HepG2 (cell line): ENCODE measurements around the gene CSF3R. TPM values are rescaled to one million over a fixed set of nuclear protein-coding genes. Genes with fewer than 3 reads are reported as not detected.

ENCODE experiments used
- HDAC6 ChIP-seq: fragments of 200-600 bp; sonication (generic); IDR thresholded peaks from 2 replicates; pipeline ENCODE4 v1.7.0; 2017; ENCODE audit warnings: mild to moderate bottlenecking, antibody characterized with exemption, low read length, low read depth
- KLF12 ChIP-seq: sonication (generic); formaldehyde crosslinking; IDR thresholded peaks from 2 replicates; pipeline ENCODE4 v1.4.0; 2020; ENCODE audit warnings: missing genetic modification reagents, borderline replicate concordance
- LCORL ChIP-seq, 2 experiments: fragments of 450-650 bp in 1 of 2; sonication (generic) in 1 of 2; formaldehyde crosslinking in 1 of 2; IDR thresholded peaks; 2 replicates each; pipeline versions ENCODE4 v1.5.0 to v1.6.1; 2017 to 2020; ENCODE audit warnings: antibody characterized with exemption in 1 of 2, missing genetic modification reagents in 1 of 2
- THYN1 ChIP-seq: sonication (generic); formaldehyde crosslinking; IDR thresholded peaks from 2 replicates; pipeline ENCODE4 v1.8.1; 2023; ENCODE audit warnings: low read depth, mild to moderate bottlenecking, moderate library complexity, missing genetic modification reagents, borderline replicate concordance
- YEATS2 ChIP-seq: sonication (generic); formaldehyde crosslinking; IDR thresholded peaks from 2 replicates; pipeline ENCODE4 v1.4.0; 2020; ENCODE audit warnings: missing genetic modification reagents, borderline replicate concordance
- ZFP90 ChIP-seq: sonication (generic); formaldehyde crosslinking; IDR thresholded peaks from 2 replicates; pipeline ENCODE4 v1.8.0; 2022; ENCODE audit warnings: missing genetic modification reagents, mild to moderate bottlenecking, inconsistent platforms, borderline replicate concordance
- ZNF124 ChIP-seq: sonication (generic); formaldehyde crosslinking; IDR thresholded peaks from 2 replicates; pipeline ENCODE4 v1.4.0; 2020; ENCODE audit warnings: missing genetic modification reagents
- ZNF280D ChIP-seq: sonication (generic); formaldehyde crosslinking; IDR thresholded peaks from 2 replicates; pipeline ENCODE4 v1.5.1; 2020; ENCODE audit warnings: mild to moderate bottlenecking, missing genetic modification reagents
- ZNF549 ChIP-seq: sonication (generic); formaldehyde crosslinking; IDR thresholded peaks from 2 replicates; pipeline ENCODE4 v1.5.0; 2020; ENCODE audit warnings: missing genetic modification reagents
- ZNF563 ChIP-seq: sonication (generic); formaldehyde crosslinking; IDR thresholded peaks from 2 replicates; pipeline ENCODE4 v1.8.0; 2022; ENCODE audit warnings: mild to moderate bottlenecking, moderate library complexity, missing genetic modification reagents
- ZNF598 ChIP-seq: sonication (generic); formaldehyde crosslinking; IDR thresholded peaks from 2 replicates; pipeline ENCODE4 v1.5.1; 2020; ENCODE audit warnings: mild to moderate bottlenecking, missing genetic modification reagents, borderline replicate concordance
- ZNF7 ChIP-seq: IDR thresholded peaks from 2 replicates; pipeline ENCODE4 v1.6.1; 2016; ENCODE audit warnings: missing biosample characterization, missing genetic modification reagents
- polyA plus RNA-seq, 8 experiments: library from polyadenylated mRNA; depleted of rRNA in 3 of 8; stranded (reverse) in 7 of 8; unstranded in 1 of 8; fragments of >200 nt; fragmentation: Illumina TruSeq in 4 of 8; extraction: Trizol in 4 of 8; gene quantifications; 2 replicates each; pipeline versions ENCODE4 v1.2.1 to v1.2.3, GENCODE V29; 2011 to 2016; ENCODE audit warnings: low read depth in 4 of 8, missing spikeins in 1 of 8, mixed read lengths in 1 of 8; ENCODE audit not compliant: insufficient read depth in 1 of 8
- total RNA-seq, 5 experiments: library from RNA; depleted of rRNA; stranded (reverse); fragments of >200 nt; fragmentation: Illumina TruSeq; extraction: Trizol; gene quantifications; 2 replicates each; pipeline ENCODE4 v1.2.3, GENCODE V29; 2016; ENCODE audit warnings: low read depth in 1 of 5
- TF ChIP-seq, protein P1 (sequence below): sonication (generic); formaldehyde crosslinking; IDR thresholded peaks from 2 replicates; pipeline ENCODE4 v1.4.0; 2020; ENCODE audit warnings: missing genetic modification reagents
- TF ChIP-seq, protein P2 (sequence below): sonication (generic); formaldehyde crosslinking; IDR thresholded peaks from 2 replicates; pipeline ENCODE4 v1.4.0; 2020; ENCODE audit warnings: mild to moderate bottlenecking, missing genetic modification reagents

The CSF3R gene
- total and polyA plus RNA-seq, 2 of the 13 experiments (the other 11 are each of a cell fraction or from before 2014, with no cell fraction given), result 11.9 to 28.8 TPM

DNA sequence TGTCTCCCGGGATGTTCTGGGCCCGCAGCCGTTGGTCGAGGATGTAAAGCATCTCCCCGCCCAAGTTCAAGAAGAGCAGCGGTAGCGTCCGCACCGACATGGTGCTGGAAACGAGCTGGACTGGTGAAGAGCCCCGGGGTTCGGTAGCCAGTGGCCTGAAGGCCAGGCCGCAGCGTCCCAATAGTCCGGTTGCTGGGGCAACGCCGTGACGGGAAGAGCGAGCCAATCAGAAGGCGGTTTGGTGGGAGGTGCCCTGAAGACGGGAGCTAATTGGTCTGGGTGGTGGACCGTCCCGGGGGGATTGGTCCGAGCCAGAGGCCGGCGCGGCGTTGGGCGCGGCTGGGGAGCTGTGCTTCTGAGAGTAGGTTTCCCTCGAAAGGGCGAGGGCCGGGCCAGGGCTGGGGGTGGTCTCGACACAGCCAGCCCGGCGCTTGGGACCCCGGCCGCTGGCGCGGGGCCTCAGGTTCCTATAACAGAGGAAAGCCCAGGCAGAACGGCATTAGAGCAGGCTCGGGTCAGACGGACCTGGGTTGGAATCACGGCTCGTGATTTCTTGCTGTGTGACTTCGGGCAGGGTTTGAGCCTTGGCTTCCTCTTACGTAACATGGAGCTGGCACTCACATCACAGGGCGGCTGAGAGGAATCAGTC, 32.3 kb downstream of the CSF3R start, which contains the start of gene OSCP1 (continued):
- TF ChIP-seq YEATS2 (CRISPR knock-in tag) (peak; percentile 61; the same call in 1 of the 2 replicates), HDAC6 (no peak), THYN1 (CRISPR knock-in tag) (no peak), ZNF598 (0 out of 2 replicates have a peak, but pooled peaks have one; percentile 43), ZNF124 (0 out of 2 replicates have a peak, but pooled peaks have one; percentile 50), ZNF563 (CRISPR knock-in tag) (peak; percentile 94), LCORL (IDR thresholded peaks at IDR 0.05) (no peak), LCORL (CRISPR knock-in tag; IDR thresholded peaks at IDR 0.05) (no peak), KLF12 (CRISPR knock-in tag) (0 out of 2 replicates have a peak, but pooled peaks have one; percentile 20), ZNF280D (peak; percentile 67; the same call in 1 of the 2 replicates), ZNF549 (CRISPR knock-in tag) (no peak), ZFP90 (peak; percentile 59; the same call in 1 of the 2 replicates), ZNF7 (CRISPR knock-in tag) (no peak)
- TF ChIP-seq, protein P1, sequence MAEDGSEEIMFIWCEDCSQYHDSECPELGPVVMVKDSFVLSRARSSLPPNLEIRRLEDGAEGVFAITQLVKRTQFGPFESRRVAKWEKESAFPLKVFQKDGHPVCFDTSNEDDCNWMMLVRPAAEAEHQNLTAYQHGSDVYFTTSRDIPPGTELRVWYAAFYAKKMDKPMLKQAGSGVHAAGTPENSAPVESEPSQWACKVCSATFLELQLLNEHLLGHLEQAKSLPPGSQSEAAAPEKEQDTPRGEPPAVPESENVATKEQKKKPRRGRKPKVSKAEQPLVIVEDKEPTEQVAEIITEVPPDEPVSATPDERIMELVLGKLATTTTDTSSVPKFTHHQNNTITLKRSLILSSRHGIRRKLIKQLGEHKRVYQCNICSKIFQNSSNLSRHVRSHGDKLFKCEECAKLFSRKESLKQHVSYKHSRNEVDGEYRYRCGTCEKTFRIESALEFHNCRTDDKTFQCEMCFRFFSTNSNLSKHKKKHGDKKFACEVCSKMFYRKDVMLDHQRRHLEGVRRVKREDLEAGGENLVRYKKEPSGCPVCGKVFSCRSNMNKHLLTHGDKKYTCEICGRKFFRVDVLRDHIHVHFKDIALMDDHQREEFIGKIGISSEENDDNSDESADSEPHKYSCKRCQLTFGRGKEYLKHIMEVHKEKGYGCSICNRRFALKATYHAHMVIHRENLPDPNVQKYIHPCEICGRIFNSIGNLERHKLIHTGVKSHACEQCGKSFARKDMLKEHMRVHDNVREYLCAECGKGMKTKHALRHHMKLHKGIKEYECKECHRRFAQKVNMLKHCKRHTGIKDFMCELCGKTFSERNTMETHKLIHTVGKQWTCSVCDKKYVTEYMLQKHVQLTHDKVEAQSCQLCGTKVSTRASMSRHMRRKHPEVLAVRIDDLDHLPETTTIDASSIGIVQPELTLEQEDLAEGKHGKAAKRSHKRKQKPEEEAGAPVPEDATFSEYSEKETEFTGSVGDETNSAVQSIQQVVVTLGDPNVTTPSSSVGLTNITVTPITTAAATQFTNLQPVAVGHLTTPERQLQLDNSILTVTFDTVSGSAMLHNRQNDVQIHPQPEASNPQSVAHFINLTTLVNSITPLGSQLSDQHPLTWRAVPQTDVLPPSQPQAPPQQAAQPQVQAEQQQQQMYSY (CRISPR knock-in tag), result peak; percentile 31; the same call in 1 of the 2 replicates
- TF ChIP-seq, protein P2, sequence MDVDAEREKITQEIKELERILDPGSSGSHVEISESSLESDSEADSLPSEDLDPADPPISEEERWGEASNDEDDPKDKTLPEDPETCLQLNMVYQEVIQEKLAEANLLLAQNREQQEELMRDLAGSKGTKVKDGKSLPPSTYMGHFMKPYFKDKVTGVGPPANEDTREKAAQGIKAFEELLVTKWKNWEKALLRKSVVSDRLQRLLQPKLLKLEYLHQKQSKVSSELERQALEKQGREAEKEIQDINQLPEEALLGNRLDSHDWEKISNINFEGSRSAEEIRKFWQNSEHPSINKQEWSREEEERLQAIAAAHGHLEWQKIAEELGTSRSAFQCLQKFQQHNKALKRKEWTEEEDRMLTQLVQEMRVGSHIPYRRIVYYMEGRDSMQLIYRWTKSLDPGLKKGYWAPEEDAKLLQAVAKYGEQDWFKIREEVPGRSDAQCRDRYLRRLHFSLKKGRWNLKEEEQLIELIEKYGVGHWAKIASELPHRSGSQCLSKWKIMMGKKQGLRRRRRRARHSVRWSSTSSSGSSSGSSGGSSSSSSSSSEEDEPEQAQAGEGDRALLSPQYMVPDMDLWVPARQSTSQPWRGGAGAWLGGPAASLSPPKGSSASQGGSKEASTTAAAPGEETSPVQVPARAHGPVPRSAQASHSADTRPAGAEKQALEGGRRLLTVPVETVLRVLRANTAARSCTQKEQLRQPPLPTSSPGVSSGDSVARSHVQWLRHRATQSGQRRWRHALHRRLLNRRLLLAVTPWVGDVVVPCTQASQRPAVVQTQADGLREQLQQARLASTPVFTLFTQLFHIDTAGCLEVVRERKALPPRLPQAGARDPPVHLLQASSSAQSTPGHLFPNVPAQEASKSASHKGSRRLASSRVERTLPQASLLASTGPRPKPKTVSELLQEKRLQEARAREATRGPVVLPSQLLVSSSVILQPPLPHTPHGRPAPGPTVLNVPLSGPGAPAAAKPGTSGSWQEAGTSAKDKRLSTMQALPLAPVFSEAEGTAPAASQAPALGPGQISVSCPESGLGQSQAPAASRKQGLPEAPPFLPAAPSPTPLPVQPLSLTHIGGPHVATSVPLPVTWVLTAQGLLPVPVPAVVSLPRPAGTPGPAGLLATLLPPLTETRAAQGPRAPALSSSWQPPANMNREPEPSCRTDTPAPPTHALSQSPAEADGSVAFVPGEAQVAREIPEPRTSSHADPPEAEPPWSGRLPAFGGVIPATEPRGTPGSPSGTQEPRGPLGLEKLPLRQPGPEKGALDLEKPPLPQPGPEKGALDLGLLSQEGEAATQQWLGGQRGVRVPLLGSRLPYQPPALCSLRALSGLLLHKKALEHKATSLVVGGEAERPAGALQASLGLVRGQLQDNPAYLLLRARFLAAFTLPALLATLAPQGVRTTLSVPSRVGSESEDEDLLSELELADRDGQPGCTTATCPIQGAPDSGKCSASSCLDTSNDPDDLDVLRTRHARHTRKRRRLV (CRISPR knock-in tag), result 0 out of 2 replicates have a peak, but pooled peaks have one; percentile 57
